NB4 (cell line): ENCODE results near the gene FGF11.

Experiments
- CTCF ChIP-seq: IDR thresholded peaks from one replicate; pipeline ENCODE4 v1.5.1; 2012; ENCODE audit warnings: low read depth, low read length
- MAX ChIP-seq: IDR thresholded peaks from 2 replicates; pipeline ENCODE4 v1.6.1; 2011; ENCODE audit warnings: low read depth, low read length
- MYC ChIP-seq: IDR thresholded peaks from 2 replicates; pipeline ENCODE4 v1.6.1; 2011; ENCODE audit warnings: low read depth, low read length
- POLR2A ChIP-seq: IDR thresholded peaks from 2 replicates; pipeline ENCODE4 v1.6.1; 2011; ENCODE audit warnings: mild to moderate bottlenecking; ENCODE audit not compliant: insufficient read length; ENCODE audit errors: extremely low read depth

GRCh38 chr17:7407485-7408251, 31.6 kb upstream of the FGF11 start, which contains the start of gene NLGN2:
- TF ChIP-seq CTCF (no peak), MYC (no peak), POLR2A (no peak), MAX (no peak)
